Left cardiac atrium (tissue), 4 donors: ENCODE results near the gene RBMS1. TPM values are rescaled to one million over a fixed set of nuclear protein-coding genes. Genes with fewer than 3 reads are reported as not detected.

Experiments used
- ATAC-seq, 2 donors: fragments of 200-7000 bp; cut with Tn5 transposase; one replicate each; pipeline ENCODE4 v1.9.1; 2020; ENCODE audit warnings: mild to moderate bottlenecking in 2 of 2, moderate library complexity in 2 of 2
- DNase-seq: peaks from one replicate; pipeline ENCODE4 v3.0.0-alpha.2; 2020
- intact Hi-C, 2 donors: fragments of 100-400 bp; cut with DNase I; formaldehyde crosslinking; loops; one replicate each; pipeline versions ENCODE4 v1.14.1 to v1.15.1; 2022 to 2023
- total RNA-seq, 2 donors: library from RNA; stranded (reverse); fragmentation: NEBNext Ultra II Directional; extraction: Animal tissue kit (Norgen Biotek cat#: 25700); gene quantifications; one replicate each; pipeline ENCODE4 v1.2.1, GENCODE V29; 2021
- donor health status: DM: no; HTN: yes; CAD: no.
- donor health status: DM: no; HTN: yes; CAD: no; lungs with severe emphysema.
- donor health status: DM: yes; HTN: yes; CAD: no.
- donor health status: Dilated cardiomyopathy.

The RBMS1 gene
- total RNA-seq, 2 donors from 2014 or later, result 56.8 to 74.8 TPM

- ATAC-seq (no peak), DNase-seq (no peak)
- intact Hi-C loops, result no loop called here
Observed at GRCh38 chr2:160245614-160246155, 247.9 kb downstream of the RBMS1 start.

- DNase-seq (no peak), ATAC-seq (peak; percentile 19 to 64)
- intact Hi-C loops, result no loop called here
Observed at GRCh38 chr2:160242893-160243564, 250.6 kb downstream of the RBMS1 start.

GRCh38 chr2:160241251-160242137, 252.1 kb downstream of the RBMS1 start:
- ATAC-seq (peak in 1 of 2 donors; percentile 91), DNase-seq (peak; percentile 60)
- intact Hi-C loops, result no loop called here

- intact Hi-C loops, result no loop called here
Observed at GRCh38 chr2:160239436-160239835, 254.2 kb downstream of the RBMS1 start.

GRCh38 chr2:160238392-160238791, 255.2 kb downstream of the RBMS1 start:
- intact Hi-C loops, result no loop called here
- no peak for ATAC-seq
- DNase-seq, result no peak

More at GRCh38 chr2:160239436-160239835, 254.2 kb downstream of the RBMS1 start:
- DNase-seq (no peak), ATAC-seq (no peak)

GRCh38 chr2:160232905-160233475, 260.6 kb downstream of the RBMS1 start:
- intact Hi-C loops, result no loop called here
- DNase-seq (no peak), ATAC-seq (no peak)

- ATAC-seq (peak in 1 of 2 donors; percentile 66), DNase-seq (no peak)
- intact Hi-C loops, result no loop called here
Observed at GRCh38 chr2:160229591-160229990, 264.0 kb downstream of the RBMS1 start.

- DNase-seq, result no peak
- intact Hi-C loops, result no loop called here
- peak in 1 of 2 donors; percentile 81 for ATAC-seq
Observed at GRCh38 chr2:160228141-160228917, 265.3 kb downstream of the RBMS1 start.

GRCh38 chr2:160227293-160227915, 266.2 kb downstream of the RBMS1 start:
- no peak for DNase-seq
- no peak for ATAC-seq

GRCh38 chr2:160226367-160226766, 267.2 kb downstream of the RBMS1 start:
- intact Hi-C loops, result no loop called here
- ATAC-seq (no peak), DNase-seq (no peak)

More at GRCh38 chr2:160227293-160227915, 266.2 kb downstream of the RBMS1 start:
- intact Hi-C loops, result no loop called here

GRCh38 chr2:160225722-160226121, 267.9 kb downstream of the RBMS1 start:
- intact Hi-C loops, result no loop called here
- no peak for DNase-seq
- ATAC-seq, result no peak

- ATAC-seq, result no peak
- no peak for DNase-seq
- intact Hi-C loops, result no loop called here
Observed at GRCh38 chr2:160224507-160224906, 269.1 kb downstream of the RBMS1 start.

- peak in 1 of 2 donors; percentile 54 for ATAC-seq
- intact Hi-C loops, result no loop called here
Observed at GRCh38 chr2:160224060-160224459, 269.5 kb downstream of the RBMS1 start.

GRCh38 chr2:160223560-160223959, 270.0 kb downstream of the RBMS1 start:
- DNase-seq (no peak), ATAC-seq (no peak)
- intact Hi-C loops, result no loop called here

More at GRCh38 chr2:160224060-160224459, 269.5 kb downstream of the RBMS1 start:
- no peak for DNase-seq

- DNase-seq, result no peak
- no peak for ATAC-seq
- intact Hi-C loops, result no loop called here
Observed at GRCh38 chr2:160222546-160223283, 270.9 kb downstream of the RBMS1 start.
